Fibroblast of lung (primary cell): ENCODE results near the gene DMBX1. TPM values are rescaled to one million over a fixed set of nuclear protein-coding genes. Genes with fewer than 3 reads are reported as not detected.

ENCODE experiments used
- DNase-seq, 2 donors: peaks; one replicate each; pipeline versions ENCODE4 v3.0.0 to v3.0.0-alpha.2; 2010; ENCODE audit warnings: low read depth in 2 of 2
- H2AFZ ChIP-seq: 2 replicates; pipeline ENCODE4 v1.5.1; 2012; ENCODE audit warnings: low read length, control low read depth, inconsistent platforms
- H3K27ac ChIP-seq: 2 replicates; pipeline ENCODE4 v1.5.1; 2011; ENCODE audit warnings: low read length, control low read depth; ENCODE audit not compliant: insufficient read depth
- H3K27me3 ChIP-seq: 2 replicates; pipeline ENCODE4 v1.5.1; 2011; ENCODE audit warnings: mild to moderate bottlenecking, low read length; ENCODE audit not compliant: control insufficient read depth, insufficient read depth
- H3K36me3 ChIP-seq: 2 replicates; pipeline ENCODE4 v1.5.1; 2011; ENCODE audit warnings: low read length; ENCODE audit not compliant: control insufficient read depth, insufficient read depth
- H3K4me1 ChIP-seq: 2 replicates; pipeline ENCODE4 v1.5.1; 2011; ENCODE audit warnings: low read length; ENCODE audit not compliant: control insufficient read depth, insufficient read depth; ENCODE audit errors: extremely low read depth
- H3K4me2 ChIP-seq: 2 replicates; pipeline ENCODE4 v1.5.1; 2011; ENCODE audit warnings: low read length, control low read depth; ENCODE audit not compliant: insufficient read depth; ENCODE audit errors: extremely low read depth
- H3K4me3 ChIP-seq, 4 experiments: fragments of 200-600 bp in 1 of 4; sonication (generic) in 1 of 4; replicated peaks in 1 of 4; 2 replicates each; pipeline ENCODE4 v1.5.1; 2011 to 2016; ENCODE audit warnings: low read length in 4 of 4, low read depth in 3 of 4, mild to moderate bottlenecking in 3 of 4, control low read depth in 2 of 4, inconsistent platforms in 1 of 4, mixed read lengths in 1 of 4; ENCODE audit not compliant: insufficient read depth in 1 of 4; ENCODE audit errors: control extremely low read depth in 1 of 4
- H3K79me2 ChIP-seq: 2 replicates; pipeline ENCODE4 v1.5.1; 2012; ENCODE audit warnings: mild to moderate bottlenecking, low read length, inconsistent platforms; ENCODE audit not compliant: control insufficient read depth, insufficient read depth
- H3K9ac ChIP-seq: 2 replicates; pipeline ENCODE4 v1.5.1; 2011; ENCODE audit warnings: mild to moderate bottlenecking, low read length, control low read depth; ENCODE audit not compliant: insufficient read depth
- H3K9me3 ChIP-seq: 2 replicates; pipeline ENCODE4 v1.5.1; 2012; ENCODE audit warnings: low read depth, low read length; ENCODE audit not compliant: control insufficient read depth, insufficient read depth
- H4K20me1 ChIP-seq: 2 replicates; pipeline ENCODE4 v1.5.1; 2011; ENCODE audit warnings: low read length; ENCODE audit not compliant: control insufficient read depth, insufficient read depth; ENCODE audit errors: extremely low read depth
- CTCF ChIP-seq, 2 donors: IDR thresholded peaks in 1 of 2; conservative IDR thresholded peaks in 1 of 2; 1 replicate in 1 of 2; 2 replicates in 1 of 2; pipeline ENCODE4 v1.5.1; 2011 to 2012; ENCODE audit warnings: low read length in 2 of 2, control low read depth in 1 of 2, inconsistent platforms in 1 of 2, low read depth in 1 of 2, mild to moderate bottlenecking in 1 of 2
- EZH2 ChIP-seq: IDR thresholded peaks from 2 replicates; pipeline ENCODE4 v1.5.1; 2012; ENCODE audit warnings: low read length, control low read depth, mild to moderate bottlenecking; ENCODE audit errors: missing control alignments
- polyA plus RNA-seq, 2 donors: library from polyadenylated mRNA; depleted of rRNA in 1 of 2; stranded (reverse) in 1 of 2; unstranded in 1 of 2; fragments of >200 nt; gene quantifications; 2 replicates each; pipeline ENCODE4 v1.2.1, GENCODE V29; 2011 to 2012; ENCODE audit warnings: missing spikeins in 1 of 2
- total RNA-seq: library from RNA; depleted of rRNA; stranded (reverse); fragments of >200 nt; gene quantifications from 2 replicates; pipeline ENCODE4 v1.2.1, GENCODE V29; 2014

DMBX1 gene
- total and polyA plus RNA-seq, 2 donors (not counting 1 experiment from before 2014, with no cell fraction given): not detected

DNA sequence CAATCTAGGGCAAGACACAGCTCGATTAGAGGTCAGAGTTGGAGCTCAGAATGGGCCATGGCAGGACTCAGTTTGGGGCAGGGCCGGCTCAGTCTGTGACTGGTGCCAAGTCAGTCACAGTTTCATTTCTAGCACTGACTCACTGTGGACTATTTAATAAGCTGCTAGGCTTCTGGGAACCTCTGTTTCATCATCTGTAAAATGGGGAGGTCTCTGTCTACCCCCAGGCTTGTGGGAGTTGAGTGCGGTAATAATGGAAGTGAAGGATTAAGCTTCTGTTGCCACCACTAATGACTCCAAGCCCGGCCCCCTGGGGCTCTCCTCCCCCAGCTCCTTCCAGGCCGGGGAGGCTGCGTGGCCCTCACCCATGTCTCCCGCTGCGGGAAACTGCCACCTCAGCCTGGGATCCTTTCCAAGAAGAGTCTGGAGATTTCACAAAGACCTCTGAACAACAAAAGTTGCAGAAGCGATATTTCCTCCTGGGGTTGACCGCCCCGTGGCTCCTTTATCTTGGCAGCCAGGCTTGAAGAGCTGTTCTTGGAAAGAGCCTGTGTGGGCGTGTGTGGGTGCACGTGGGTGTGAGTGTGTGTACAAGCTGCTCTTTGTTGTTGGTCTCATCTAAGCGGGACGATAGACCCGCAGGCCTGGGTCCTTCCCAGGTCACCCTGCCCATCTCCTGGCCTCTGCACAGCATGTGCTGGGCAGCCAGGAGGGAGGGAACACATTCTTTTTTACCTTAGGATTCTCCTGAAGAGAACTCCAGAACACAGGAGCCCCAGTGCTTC lies 32.7 kb downstream of the DMBX1 start:
- Histone ChIP-seq H3K27me3 (peaks cover 18% of the 10 kb centered on the region), H3K4me1 (peaks cover 8% of the 10 kb centered on the region), H3K4me3 (no peak overlapping the region), H2AFZ (no peak overlapping the region), H3K79me2 (no peaks in the 10 kb centered on the region), H3K4me2 (no peak overlapping the region), H3K9ac (no peak overlapping the region), H3K27ac (no peak overlapping the region), H3K9me3 (no peaks in the 10 kb centered on the region), H4K20me1 (no peaks in the 10 kb centered on the region), H3K36me3 (no peaks in the 10 kb centered on the region)
- TF ChIP-seq CTCF (conservative IDR thresholded peaks at IDR 0.05 in 1 of 2, IDR thresholded peaks at IDR 0.05 in 1 of 2; ENCODE audit: low read depth in 1 of 2, low read length in 2 of 2) (no peak), EZH2 (no peak)
- DNase-seq: peak; percentile 71 to 82

DNA sequence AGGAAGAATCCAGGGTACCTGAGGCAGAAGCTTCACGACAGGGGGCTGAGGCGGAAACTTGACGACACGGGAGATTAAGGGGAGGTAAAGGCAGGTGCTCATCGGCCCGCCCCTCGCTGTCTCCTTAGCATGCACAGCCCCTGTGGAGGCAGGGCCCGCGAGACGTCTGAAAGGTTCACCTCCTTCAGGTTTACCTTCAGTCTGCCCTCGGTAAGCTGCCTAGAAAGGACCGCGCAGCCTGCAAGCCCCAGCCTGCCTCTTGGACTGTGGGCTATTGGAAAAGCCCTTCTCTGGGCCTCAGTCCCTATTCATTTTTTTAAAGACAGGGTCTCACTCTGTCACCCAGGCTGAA lies 33.3 kb downstream of the DMBX1 start:
- H3K27me3 ChIP-seq: peaks cover 21% of the 10 kb centered on the region
- no peaks in the 10 kb centered on the region for H3K36me3 ChIP-seq
- no peak overlapping the region for H3K27ac ChIP-seq
- H4K20me1 ChIP-seq: no peaks in the 10 kb centered on the region
- no peak overlapping the region for H2AFZ ChIP-seq
- H3K4me1 ChIP-seq: peaks cover 8% of the 10 kb centered on the region
- DNase-seq: no peak
- no peak overlapping the region for H3K4me3 ChIP-seq
- H3K79me2 ChIP-seq: no peaks in the 10 kb centered on the region
- H3K9ac ChIP-seq: no peak overlapping the region
- no peaks in the 10 kb centered on the region for H3K9me3 ChIP-seq
- TF ChIP-seq CTCF (conservative IDR thresholded peaks at IDR 0.05 in 1 of 2, IDR thresholded peaks at IDR 0.05 in 1 of 2; ENCODE audit: low read depth in 1 of 2, low read length in 2 of 2) (no peak), EZH2 (no peak)
- no peak overlapping the region for H3K4me2 ChIP-seq

DNA sequence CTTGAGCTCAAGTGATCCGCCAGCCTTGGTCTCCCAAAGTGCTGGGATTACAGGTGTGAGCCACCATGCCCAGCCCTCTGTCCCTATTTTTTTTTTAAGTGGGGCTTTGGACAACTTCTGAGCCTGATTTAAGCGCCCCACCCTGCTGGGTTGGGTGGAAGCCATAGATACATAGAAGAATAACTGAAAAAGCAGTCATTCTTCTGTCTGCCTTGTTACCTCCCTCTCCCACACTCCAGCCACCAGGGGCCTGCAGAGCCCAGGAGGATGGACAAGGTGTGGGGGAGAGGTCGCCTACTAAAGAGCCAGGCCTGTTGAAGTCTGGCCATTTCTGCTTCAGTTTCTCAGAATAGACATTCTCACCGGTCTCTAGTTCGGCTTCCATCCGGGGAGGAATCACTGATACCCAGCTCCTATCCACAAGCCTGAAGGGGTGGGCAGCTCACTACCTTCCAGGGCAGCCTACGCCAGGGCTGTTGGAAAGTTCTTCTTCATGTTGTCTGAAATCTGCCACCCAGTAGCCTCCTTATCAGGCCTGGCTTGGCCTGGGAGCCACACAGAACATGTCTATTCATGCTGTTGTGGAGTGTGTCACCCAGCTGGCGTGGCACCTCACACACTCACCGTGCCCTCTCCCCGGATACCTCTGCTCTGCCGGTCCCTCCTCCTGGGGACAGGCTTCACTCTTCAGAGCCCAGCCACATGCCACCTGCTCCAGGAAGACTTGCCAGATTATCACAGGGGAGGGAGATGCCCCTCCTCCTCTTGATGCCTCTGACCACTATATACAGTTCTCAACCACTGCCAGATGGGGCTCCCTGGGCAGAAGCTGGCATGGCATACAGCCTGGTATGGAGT lies 34.1 kb downstream of the DMBX1 start:
- peaks cover 8% of the 10 kb centered on the region for H3K4me1 ChIP-seq
- no peaks in the 10 kb centered on the region for H4K20me1 ChIP-seq
- H3K79me2 ChIP-seq: no peaks in the 10 kb centered on the region
- H3K36me3 ChIP-seq: no peaks in the 10 kb centered on the region
- H3K4me2 ChIP-seq: no peak overlapping the region
- TF ChIP-seq CTCF (conservative IDR thresholded peaks at IDR 0.05 in 1 of 2, IDR thresholded peaks at IDR 0.05 in 1 of 2; ENCODE audit: low read depth in 1 of 2, low read length in 2 of 2) (no peak), EZH2 (no peak)
- H2AFZ ChIP-seq: no peak overlapping the region
- H3K4me3 ChIP-seq: no peak overlapping the region
- no peak overlapping the region for H3K27ac ChIP-seq
- H3K27me3 ChIP-seq: peaks cover 20% of the 10 kb centered on the region
- no peak overlapping the region for H3K9ac ChIP-seq
- DNase-seq: no peak
- no peaks in the 10 kb centered on the region for H3K9me3 ChIP-seq
